HepG2 (cell line): ENCODE data around the gene GRM8.

Source experiments
- BORCS8-MEF2B ChIP-seq: sonication (generic); formaldehyde crosslinking; IDR thresholded peaks from 2 replicates; pipeline ENCODE4 v1.8.0; 2022; ENCODE audit warnings: mild to moderate bottlenecking, missing genetic modification reagents
- E2F1 ChIP-seq: sonication (generic); formaldehyde crosslinking; IDR thresholded peaks from 2 replicates; pipeline ENCODE4 v1.5.0; 2020; ENCODE audit warnings: missing genetic modification reagents
- ETV5 ChIP-seq: IDR thresholded peaks from 2 replicates; pipeline ENCODE4 v1.6.1; 2018; ENCODE audit warnings: missing biosample characterization, missing genetic modification reagents, inconsistent platforms, borderline replicate concordance
- FOSL2 ChIP-seq: sonication (generic); formaldehyde crosslinking; IDR thresholded peaks from 2 replicates; pipeline ENCODE4 v1.4.0; 2020; ENCODE audit warnings: missing genetic modification reagents
- IRF2 ChIP-seq: IDR thresholded peaks from 2 replicates; pipeline ENCODE4 v1.6.1; 2018; ENCODE audit warnings: missing genetic modification reagents, missing compliant biosample characterization
- JDP2 ChIP-seq: sonication (generic); formaldehyde crosslinking; IDR thresholded peaks from 2 replicates; pipeline ENCODE4 v1.8.1; 2022; ENCODE audit warnings: missing genetic modification reagents, borderline replicate concordance
- RAD51 ChIP-seq: fragments of 450-650 bp; IDR thresholded peaks from 2 replicates; pipeline ENCODE4 v1.6.1; 2016; ENCODE audit warnings: borderline replicate concordance
- SKIL ChIP-seq: sonication (generic); formaldehyde crosslinking; IDR thresholded peaks from 2 replicates; pipeline ENCODE4 v1.8.0; 2022; ENCODE audit warnings: missing genetic modification reagents, mild to moderate bottlenecking, moderate library complexity, borderline replicate concordance
- SUZ12 ChIP-seq: fragments of 150-350 bp; IDR thresholded peaks from 2 replicates; pipeline ENCODE4 v1.6.1; 2014; ENCODE audit warnings: low read depth, low read length

GRCh38 chr7:126689037-126689436, 563.7 kb downstream of the GRM8 start:
- TF ChIP-seq ETV5 (CRISPR knock-in tag): no peak
- no peak for TF ChIP-seq RAD51
- no peak for TF ChIP-seq FOSL2 (CRISPR knock-in tag)
- no peak for TF ChIP-seq SUZ12
- TF ChIP-seq IRF2: no peak
- no peak for TF ChIP-seq BORCS8-MEF2B (CRISPR knock-in tag)
- TF ChIP-seq E2F1 (CRISPR knock-in tag): no peak
- TF ChIP-seq SKIL (CRISPR knock-in tag): no peak
- TF ChIP-seq JDP2 (CRISPR knock-in tag): no peak
